Right renal pelvis (tissue), 4 donors: Measurements from ENCODE around the gene SEC61A1. TPM values are rescaled to one million over a fixed set of nuclear protein-coding genes. Genes with fewer than 3 reads are reported as not detected.

Experiments
- DNase-seq, 4 donors: peaks; one replicate each; pipeline ENCODE4 v3.0.0-alpha.2; 2013; ENCODE audit warnings: low read depth in 4 of 4, low spot score in 3 of 4, missing footprints in 1 of 4
- polyA plus RNA-seq, 4 donors: library from polyadenylated mRNA; unstranded; fragments of 120-200 nt; gene quantifications; one replicate each; pipeline ENCODE4 v1.2.1, GENCODE V29; 2013; ENCODE audit not compliant: insufficient read length in 4 of 4

Gene SEC61A1
- polyA plus RNA-seq, 4 donors, result 160 to 177 (median 168) TPM

DNA sequence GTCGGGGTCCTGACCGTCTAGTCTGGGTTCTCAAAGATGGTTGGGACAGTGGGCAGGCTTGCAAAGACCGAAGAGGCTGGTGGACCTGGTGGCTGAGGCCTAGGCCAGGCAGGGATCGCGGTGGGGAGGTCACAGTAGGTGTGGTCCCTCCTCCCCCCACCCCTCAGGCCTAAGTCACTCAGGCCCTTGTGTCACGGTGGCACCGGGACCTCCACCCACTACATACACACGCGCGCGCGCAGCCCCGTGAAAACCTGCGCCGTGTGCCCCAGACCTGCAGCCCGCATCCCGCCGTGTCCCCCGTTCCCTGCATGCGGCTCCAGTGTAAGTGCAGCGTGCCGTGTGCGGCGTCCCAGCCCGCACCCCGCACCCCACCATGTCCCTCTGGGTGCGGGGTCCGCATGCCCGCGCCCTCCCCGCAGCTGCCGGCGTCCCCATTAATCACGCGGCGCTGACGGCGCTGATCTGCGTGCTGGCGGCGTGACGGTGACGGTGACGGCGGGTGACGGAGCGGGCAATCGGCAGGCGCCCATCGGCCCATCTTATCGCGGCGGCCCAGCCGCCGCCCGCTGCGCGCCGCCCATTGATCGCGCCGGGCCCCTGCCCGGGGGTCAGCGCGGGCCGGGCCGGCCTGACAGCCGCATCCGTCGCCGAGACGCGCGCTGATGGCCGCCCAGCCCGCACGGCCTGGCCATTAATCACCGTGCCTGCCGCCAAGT is 24.4 kb downstream of the SEC61A1 start:
- DNase-seq, result no peak

- no peak for DNase-seq
Observed at GRCh38 chr3:128077202-128077624, 25.0 kb downstream of the SEC61A1 start.

DNA sequence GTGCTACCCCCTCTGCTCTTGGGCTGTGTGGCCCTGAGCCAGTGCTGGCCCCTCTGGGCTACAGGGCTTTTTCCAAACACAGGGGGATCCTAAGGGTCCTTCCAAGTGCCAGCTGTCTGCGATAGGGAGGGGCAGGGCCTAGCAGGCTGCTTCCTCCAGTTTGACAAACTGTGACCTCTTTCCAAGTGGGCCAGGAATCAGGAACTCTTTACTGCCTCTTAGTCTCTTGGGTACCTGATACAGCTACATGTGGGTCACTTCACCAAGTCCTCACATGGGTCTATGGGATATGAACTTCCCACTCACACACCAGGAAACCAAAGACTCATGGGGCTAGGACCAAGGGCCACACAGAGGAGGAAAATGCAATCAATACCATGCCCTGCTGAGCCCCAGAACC is 25.4 kb downstream of the SEC61A1 start:
- no peak for DNase-seq

- no peak for DNase-seq
Observed at GRCh38 chr3:128078322-128078721, 26.1 kb downstream of the SEC61A1 start.

- no peak for DNase-seq
Observed at GRCh38 chr3:128078875-128079274, 26.6 kb downstream of the SEC61A1 start.

- no peak for DNase-seq
Observed at GRCh38 chr3:128079823-128080222, 27.6 kb downstream of the SEC61A1 start.

- no peak for DNase-seq
Observed at GRCh38 chr3:128080323-128081080, 28.3 kb downstream of the SEC61A1 start.

GRCh38 chr3:128081226-128081625 is 29.0 kb downstream of the SEC61A1 start:
- no peak for DNase-seq

GRCh38 chr3:128081846-128082245 is 29.6 kb downstream of the SEC61A1 start:
- DNase-seq, result no peak

DNA sequence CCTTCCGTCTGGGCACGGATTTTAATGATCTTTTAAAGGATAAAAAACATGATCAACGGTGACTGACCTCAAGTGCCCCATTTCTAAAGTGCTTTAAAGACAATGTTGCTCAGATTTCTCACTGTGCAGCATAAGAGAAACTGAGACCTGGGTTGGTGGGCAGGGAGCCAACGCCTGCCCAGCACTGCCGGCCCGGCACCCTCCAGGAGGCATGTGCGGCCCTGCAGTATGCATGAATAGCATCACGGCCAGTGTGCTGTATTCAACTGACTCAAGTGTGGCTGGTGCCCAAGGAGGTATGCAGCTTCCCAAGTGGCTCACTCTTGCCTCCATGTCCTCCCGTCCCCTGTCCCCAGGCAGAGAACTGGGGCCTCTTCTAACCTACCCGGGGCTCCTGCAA is 30.3 kb downstream of the SEC61A1 start:
- no peak for DNase-seq

- DNase-seq, result no peak
Observed at GRCh38 chr3:128083396-128083795, 31.2 kb downstream of the SEC61A1 start.

GRCh38 chr3:128083980-128084674 is 31.9 kb downstream of the SEC61A1 start:
- DNase-seq, result peak in 1 of 4 donors; percentile 29

- no peak for DNase-seq
Observed at GRCh38 chr3:128084675-128085021, 32.4 kb downstream of the SEC61A1 start.

- DNase-seq, result no peak
Observed at GRCh38 chr3:128089135-128089534, 36.9 kb downstream of the SEC61A1 start.

GRCh38 chr3:128091586-128091985 is 39.3 kb downstream of the SEC61A1 start:
- no peak for DNase-seq

GRCh38 chr3:128094295-128095151 is 42.3 kb downstream of the SEC61A1 start:
- DNase-seq, result no peak

DNA sequence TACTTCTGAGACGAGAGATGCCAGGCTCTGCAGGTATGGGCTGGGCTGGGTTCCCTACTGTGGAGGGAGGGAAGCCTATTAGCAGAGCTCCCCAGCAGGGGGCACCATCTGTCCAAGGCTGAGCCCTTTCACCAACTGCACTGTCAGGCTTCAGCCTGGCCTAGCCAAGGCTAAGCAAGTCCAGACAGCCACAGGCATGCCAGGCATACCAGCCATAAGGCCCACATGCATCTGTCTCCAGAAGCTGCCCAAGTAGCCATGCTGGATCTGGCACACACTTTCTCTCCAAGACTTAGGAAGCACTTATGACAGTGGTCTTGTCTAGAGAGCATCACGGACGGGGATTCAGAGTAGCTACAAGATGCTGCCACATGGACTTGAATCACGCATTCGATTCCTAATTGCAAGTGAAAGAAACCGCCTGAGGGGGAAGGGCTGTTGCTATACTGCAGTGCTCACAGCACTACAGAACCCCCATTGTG is 43.0 kb downstream of the SEC61A1 start:
- DNase-seq, result peak in 2 of 4 donors; percentile 53 to 55

GRCh38 chr3:128098234-128098633 is 46.0 kb downstream of the SEC61A1 start:
- DNase-seq, result no peak

DNA sequence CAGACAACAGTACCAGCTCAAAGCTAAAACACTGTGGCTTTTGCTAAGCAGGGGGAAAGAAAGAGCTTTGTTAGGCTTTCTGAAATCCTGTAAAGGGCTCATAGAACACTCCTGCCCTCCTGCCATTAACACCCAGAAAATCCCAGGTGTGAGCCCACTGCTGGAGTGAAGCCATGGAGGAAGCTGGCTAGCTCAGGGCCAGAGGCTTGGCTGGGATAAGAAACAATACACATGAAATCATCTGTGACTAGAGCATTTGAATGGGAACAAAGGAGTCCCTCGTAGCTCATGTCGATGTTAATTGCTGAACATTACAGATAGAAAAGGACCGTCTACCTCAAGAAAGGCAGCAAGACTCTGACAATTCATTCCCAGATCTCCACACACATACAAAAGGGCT is 47.9 kb downstream of the SEC61A1 start:
- no peak for DNase-seq

DNA sequence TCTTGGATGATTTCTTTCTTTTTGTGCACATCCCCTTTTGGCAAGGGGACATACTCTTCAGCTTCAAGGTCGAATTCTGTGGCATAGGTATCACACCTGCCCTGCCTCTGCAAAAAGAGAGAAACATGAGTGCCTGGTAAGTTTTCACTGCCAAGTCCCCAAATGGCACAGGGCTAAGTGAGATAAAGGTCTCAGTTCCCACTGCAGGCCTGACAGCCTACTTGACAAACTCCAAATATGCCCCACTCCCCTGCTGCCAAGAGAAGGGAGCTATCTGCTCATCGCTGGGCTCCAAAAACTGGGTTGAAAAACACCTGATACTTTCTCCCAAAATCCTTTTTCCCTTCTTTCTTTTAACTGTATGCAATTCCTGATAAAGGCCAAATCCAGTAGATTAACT is 48.4 kb downstream of the SEC61A1 start:
- no peak for DNase-seq
